CD8-positive, alpha-beta memory T cell (primary cell): ENCODE results near the gene TMEM200A. TPM values are rescaled to one million over a fixed set of nuclear protein-coding genes. Genes with fewer than 3 reads are reported as not detected.
A peak's percentile ranks its signal among the peaks of the same experiment; 100 is the strongest.

Experiments used
- CTCF ChIA-PET: fragments of 350-600 bp; sonication (Branson Sonifier 250); formaldehyde crosslinking; loops from one replicate; lab custom pipeline; 2021; ENCODE audit warnings: antibody characterized with exemption; lab: Charles Lee
- POLR2A ChIA-PET: fragments of 350-600 bp; sonication (Branson Sonifier 250); formaldehyde crosslinking; loops from one replicate; lab custom pipeline; 2021; ENCODE audit warnings: antibody characterized with exemption; lab: Charles Lee
- DNase-seq, 5 donors: peaks; one replicate each; pipeline versions ENCODE4 v3.0.0 to v3.0.0-alpha.2; 2020 to 2022; ENCODE audit warnings: mixed read lengths in 1 of 5
- H3K27ac ChIP-seq: one replicate; pipeline ENCODE4 v1.7.0; 2013; ENCODE audit warnings: low read depth, mild to moderate bottlenecking, low read length, moderate library complexity
- H3K27me3 ChIP-seq: 2 replicates; pipeline ENCODE4 v1.7.0; 2013; ENCODE audit warnings: low read length, mild to moderate bottlenecking; ENCODE audit not compliant: insufficient read depth, poor library complexity, severe bottlenecking
- H3K36me3 ChIP-seq: 2 replicates; pipeline ENCODE4 v1.7.0; 2013; ENCODE audit warnings: mild to moderate bottlenecking, low read length, moderate library complexity; ENCODE audit not compliant: insufficient read depth
- H3K4me1 ChIP-seq: 2 replicates; pipeline ENCODE4 v1.7.0; 2013; ENCODE audit warnings: mild to moderate bottlenecking, low read length, moderate library complexity; ENCODE audit not compliant: insufficient read depth
- H3K4me3 ChIP-seq: 2 replicates; pipeline ENCODE4 v1.7.0; 2013; ENCODE audit warnings: mild to moderate bottlenecking, low read length
- H3K9me3 ChIP-seq: 2 replicates; pipeline ENCODE4 v1.7.0; 2013; ENCODE audit warnings: mild to moderate bottlenecking, low read length
- H3K27ac Mint-ChIP-seq, 8 donors: one replicate each; pipeline ENCODE4 v1.8.0; 2020 to 2021; ENCODE audit warnings: mixed read lengths in 8 of 8, mild to moderate bottlenecking in 6 of 8, inconsistent platforms in 3 of 8, moderate library complexity in 3 of 8
- H3K27me3 Mint-ChIP-seq, 2 donors: one replicate each; pipeline ENCODE4 v1.8.0; 2020 to 2021; ENCODE audit warnings: mixed read lengths in 2 of 2, mild to moderate bottlenecking in 1 of 2, moderate library complexity in 1 of 2
- H3K36me3 Mint-ChIP-seq, 3 donors: one replicate each; pipeline ENCODE4 v1.8.0; 2020 to 2021; ENCODE audit warnings: mixed read lengths in 3 of 3, inconsistent platforms in 1 of 3, mild to moderate bottlenecking in 1 of 3
- H3K4me1 Mint-ChIP-seq, 3 donors: one replicate each; pipeline ENCODE4 v1.8.0; 2020 to 2021; ENCODE audit warnings: mixed read lengths in 3 of 3, inconsistent platforms in 1 of 3, mild to moderate bottlenecking in 1 of 3
- H3K4me3 Mint-ChIP-seq, 7 donors: one replicate each; pipeline ENCODE4 v1.8.0; 2020 to 2021; ENCODE audit warnings: mixed read lengths in 7 of 7, mild to moderate bottlenecking in 6 of 7, moderate library complexity in 4 of 7, inconsistent platforms in 2 of 7
- H3K9me3 Mint-ChIP-seq, 5 donors: one replicate each; pipeline ENCODE4 v1.8.0; 2020 to 2022; ENCODE audit warnings: mixed read lengths in 5 of 5, mild to moderate bottlenecking in 3 of 5, moderate library complexity in 2 of 5, inconsistent platforms in 1 of 5
- polyA plus RNA-seq: library from polyadenylated mRNA; unstranded; fragments of 300-500 nt; fragmentation: Illumina TruSeq; gene quantifications from one replicate; pipeline ENCODE4 v1.2.3, GENCODE V29; 2021
- total RNA-seq, 2 experiments: library from RNA; stranded (reverse); gene quantifications; one replicate each; pipeline ENCODE4 v1.2.3, GENCODE V29; 2021

The TMEM200A gene
- total and polyA plus RNA-seq, 3 experiments from 2014 or later, result 1.4 to 1.7 (median 1.5) TPM

DNA sequence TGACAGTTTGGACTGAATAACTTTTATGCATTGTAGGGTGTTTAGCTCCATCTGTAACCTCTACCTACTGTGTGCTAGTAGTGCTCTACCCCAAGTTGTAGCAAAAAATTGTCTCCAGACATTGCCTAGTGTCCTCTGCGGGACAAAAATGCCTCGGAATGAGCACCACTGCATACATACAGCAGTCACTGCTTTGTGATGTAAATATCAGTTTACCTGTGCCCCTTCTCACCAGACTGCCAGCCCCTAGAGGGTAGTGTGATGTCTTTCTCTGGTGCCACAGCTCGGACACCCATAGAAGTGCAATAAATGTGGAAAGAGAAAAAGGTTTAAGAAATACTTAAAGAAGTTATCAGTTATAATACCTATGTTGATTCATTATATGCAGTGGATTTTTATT, 25.1 kb downstream of the TMEM200A start:
- Mint-ChIP-seq H3K4me1 (peaks cover 2 to 18% (median 18%) of the 10 kb centered on the region in 3 donors), H3K27me3 (peaks cover 0 to 2% of the 10 kb centered on the region in 2 donors), H3K4me3 (no peak overlapping the region), H3K27ac (no peak overlapping the region), H3K36me3 (peaks cover 0 to 6% (median 0%) of the 10 kb centered on the region in 3 donors), H3K9me3 (no peaks in the 10 kb centered on the region)
- ChIA-PET CTCF (interaction anchor here (0.7 to 1.1 kb wide), 3 partner anchors 9 to 457 kb away, joined by 3 read pairs; no protein-coding TSS in a partner anchor), POLR2A (no interaction called here)
- Histone ChIP-seq H3K9me3 (no peaks in the 10 kb centered on the region), H3K4me1 (no peaks in the 10 kb centered on the region), H3K4me3 (no peak overlapping the region), H3K36me3 (no peaks in the 10 kb centered on the region), H3K27ac (no peak overlapping the region), H3K27me3 (no peaks in the 10 kb centered on the region)
- DNase-seq, result no peak

DNA sequence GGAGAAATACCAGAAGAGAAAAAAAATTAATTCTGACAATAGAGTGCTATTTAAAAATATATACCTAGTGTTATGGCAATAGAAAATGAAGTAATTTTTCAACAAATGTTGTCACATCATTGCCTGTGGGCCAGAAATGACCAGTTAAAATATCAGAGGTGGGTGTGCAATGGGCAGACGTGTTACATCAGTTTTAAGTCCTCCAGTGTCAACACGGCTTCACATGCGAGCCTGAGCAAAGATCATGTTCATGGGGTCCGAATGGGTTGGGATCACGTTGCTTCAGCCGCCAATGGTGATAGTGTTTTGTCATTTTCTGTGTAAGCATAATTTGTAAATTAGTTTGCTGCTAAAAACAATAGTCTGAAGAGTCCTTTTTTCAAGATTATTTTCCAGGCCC, 27.5 kb downstream of the TMEM200A start:
- H3K27ac Mint-ChIP-seq, result peak overlapping the region in 1 of 8 donors; percentile 15
- no peaks in the 10 kb centered on the region for H3K27me3 ChIP-seq
- no peaks in the 10 kb centered on the region for H3K36me3 ChIP-seq
- CTCF ChIA-PET, result interaction anchor here (1.4 kb wide), 1 partner anchor 11 kb away, joined by 8 read pairs; no protein-coding TSS in a partner anchor
- no peak overlapping the region for H3K27ac ChIP-seq
- H3K27me3 Mint-ChIP-seq, result no peaks in the 10 kb centered on the region
- H3K4me1 ChIP-seq, result no peaks in the 10 kb centered on the region
- H3K9me3 ChIP-seq, result no peaks in the 10 kb centered on the region
- POLR2A ChIA-PET, result no interaction called here
- H3K4me3 Mint-ChIP-seq, result no peak overlapping the region
- H3K36me3 Mint-ChIP-seq, result peaks cover 1 to 4% (median 1%) of the 10 kb centered on the region in 3 donors
- no peak overlapping the region for H3K4me3 ChIP-seq
- H3K4me1 Mint-ChIP-seq, result peaks cover 10 to 40% (median 35%) of the 10 kb centered on the region in 3 donors
- no peaks in the 10 kb centered on the region for H3K9me3 Mint-ChIP-seq
- no peak for DNase-seq

DNA sequence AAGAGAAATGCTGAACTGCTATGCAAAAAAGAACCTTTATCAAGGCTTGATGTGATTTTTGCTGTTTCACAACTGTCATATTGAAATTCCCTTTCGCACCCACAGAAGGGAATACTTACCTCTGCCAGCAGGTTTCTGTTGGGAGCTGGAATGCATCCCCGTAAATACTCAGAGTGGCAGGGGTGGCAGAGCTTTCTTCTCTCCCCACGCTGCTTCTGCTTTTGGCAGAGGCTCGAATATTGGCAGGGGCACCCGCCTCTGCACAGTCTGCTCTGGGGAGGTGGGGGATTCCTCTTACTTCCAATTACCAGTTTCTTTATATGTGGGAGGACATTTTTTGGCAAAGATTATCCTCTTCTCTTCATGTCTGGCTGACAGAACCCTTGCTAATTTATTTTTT, 28.4 kb downstream of the TMEM200A start:
- Histone ChIP-seq H3K36me3 (no peaks in the 10 kb centered on the region), H3K4me3 (no peak overlapping the region), H3K4me1 (no peaks in the 10 kb centered on the region), H3K27me3 (no peaks in the 10 kb centered on the region), H3K27ac (no peak overlapping the region), H3K9me3 (no peaks in the 10 kb centered on the region)
- H3K4me1 Mint-ChIP-seq, result peaks cover 10 to 45% (median 35%) of the 10 kb centered on the region in 3 donors
- ChIA-PET POLR2A (no interaction called here), CTCF (interaction anchor here (1.5 kb wide), 1 partner anchor 12 kb away, joined by 3 read pairs; no protein-coding TSS in a partner anchor)
- no peak for DNase-seq
- no peaks in the 10 kb centered on the region for H3K9me3 Mint-ChIP-seq
- H3K4me3 Mint-ChIP-seq, result no peak overlapping the region
- H3K27ac Mint-ChIP-seq, result no peak overlapping the region
- H3K27me3 Mint-ChIP-seq, result no peaks in the 10 kb centered on the region
- H3K36me3 Mint-ChIP-seq, result peaks cover 1 to 6% (median 3%) of the 10 kb centered on the region in 3 donors

DNA sequence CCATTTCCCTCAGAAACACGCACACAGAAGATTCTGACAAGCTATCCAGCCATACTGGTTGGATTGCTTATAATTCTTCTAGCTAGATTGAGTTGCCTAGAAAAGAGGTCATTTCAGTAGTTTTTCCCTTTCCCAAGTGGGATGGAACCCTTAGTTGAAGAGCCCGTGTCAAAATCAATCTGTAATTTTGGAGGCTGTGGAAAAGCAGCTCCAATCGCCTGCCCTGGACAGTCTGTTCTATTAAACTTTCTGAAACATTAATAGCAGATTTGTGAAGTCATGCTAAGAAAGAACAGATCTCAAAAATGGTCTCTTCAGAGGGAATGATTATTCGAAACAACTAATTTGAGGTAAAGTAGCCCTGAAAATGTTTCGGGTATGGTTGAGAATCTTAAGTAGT, 29.3 kb downstream of the TMEM200A start:
- H3K27me3 Mint-ChIP-seq, result no peaks in the 10 kb centered on the region
- H3K9me3 Mint-ChIP-seq, result peaks cover 0 to 3% (median 0%) of the 10 kb centered on the region in 5 donors
- no peaks in the 10 kb centered on the region for H3K27me3 ChIP-seq
- no peak for DNase-seq
- ChIA-PET POLR2A (no interaction called here), CTCF (interaction anchor here (0.9 to 1.8 kb wide), 3 partner anchors 13 to 303 kb away, joined by 3 read pairs; no protein-coding TSS in a partner anchor)
- no peak overlapping the region for H3K27ac ChIP-seq
- H3K36me3 ChIP-seq, result no peaks in the 10 kb centered on the region
- H3K4me3 ChIP-seq, result no peak overlapping the region
- no peaks in the 10 kb centered on the region for H3K9me3 ChIP-seq
- peaks cover 1 to 10% (median 6%) of the 10 kb centered on the region in 3 donors for H3K36me3 Mint-ChIP-seq
- no peak overlapping the region for H3K27ac Mint-ChIP-seq
- peaks cover 10 to 45% (median 35%) of the 10 kb centered on the region in 3 donors for H3K4me1 Mint-ChIP-seq
- no peaks in the 10 kb centered on the region for H3K4me1 ChIP-seq
- H3K4me3 Mint-ChIP-seq, result no peak overlapping the region

DNA sequence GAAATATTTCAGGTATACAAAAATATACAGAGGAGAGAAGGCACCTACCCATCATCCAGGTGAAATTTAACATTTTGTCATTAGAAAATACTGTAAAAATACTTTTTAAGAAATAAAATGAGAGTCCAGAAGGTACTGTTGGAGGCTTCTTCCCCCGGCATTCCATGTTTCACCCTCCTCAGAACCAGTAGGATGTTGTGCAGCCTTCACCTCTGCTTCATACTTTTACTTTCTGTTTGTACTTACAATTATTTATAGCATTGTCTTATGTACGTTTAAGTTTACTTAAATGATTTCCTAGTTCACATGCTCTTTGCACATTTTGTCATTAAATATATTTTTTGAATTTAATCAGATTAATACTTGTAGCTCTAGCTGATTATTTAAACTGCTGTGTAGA, 30.9 kb downstream of the TMEM200A start:
- H3K27me3 Mint-ChIP-seq, result peaks cover 0 to 2% of the 10 kb centered on the region in 2 donors
- no peak for DNase-seq
- H3K4me3 Mint-ChIP-seq, result peak overlapping the region; percentile 46 to 90 (median 85)
- Histone ChIP-seq H3K4me1 (no peaks in the 10 kb centered on the region), H3K4me3 (peak overlapping the region; percentile 43), H3K27ac (no peak overlapping the region), H3K36me3 (no peaks in the 10 kb centered on the region), H3K9me3 (no peaks in the 10 kb centered on the region), H3K27me3 (no peaks in the 10 kb centered on the region)
- H3K4me1 Mint-ChIP-seq, result peaks cover 16 to 50% (median 45%) of the 10 kb centered on the region in 3 donors
- H3K36me3 Mint-ChIP-seq, result peaks cover 1 to 14% (median 8%) of the 10 kb centered on the region in 3 donors
- peak overlapping the region in 7 of 8 donors; percentile 48 to 87 (median 82) for H3K27ac Mint-ChIP-seq
- ChIA-PET CTCF (no interaction called here), POLR2A (no interaction called here)
- peaks cover 0 to 3% (median 0%) of the 10 kb centered on the region in 5 donors for H3K9me3 Mint-ChIP-seq

DNA sequence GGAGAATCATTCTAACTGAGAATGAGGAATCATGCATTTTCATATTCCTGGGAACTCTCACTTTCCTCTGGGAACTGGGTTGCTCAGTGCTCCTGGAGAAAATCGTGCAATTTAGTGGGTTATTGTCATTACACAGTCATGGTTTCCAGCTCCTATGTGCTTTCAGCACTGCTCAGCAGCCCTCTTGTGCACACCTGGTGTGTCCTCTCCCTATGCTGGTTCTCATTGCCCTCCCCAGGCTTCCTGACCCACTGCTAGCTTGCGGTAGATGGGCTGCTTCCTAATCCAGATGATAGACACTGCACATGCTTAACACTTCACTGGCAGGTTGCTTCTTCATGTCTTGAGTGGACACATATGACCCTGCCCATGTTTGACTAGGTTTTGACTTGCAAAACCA, 39.7 kb downstream of the TMEM200A start:
- no peaks in the 10 kb centered on the region for H3K27me3 ChIP-seq
- DNase-seq, result no peak
- Mint-ChIP-seq H3K4me1 (peaks cover 8 to 45% (median 40%) of the 10 kb centered on the region in 3 donors), H3K27me3 (peaks cover 0 to 5% of the 10 kb centered on the region in 2 donors), H3K27ac (no peak overlapping the region), H3K4me3 (no peak overlapping the region), H3K9me3 (no peaks in the 10 kb centered on the region), H3K36me3 (peaks cover 0 to 5% (median 4%) of the 10 kb centered on the region in 3 donors)
- POLR2A ChIA-PET, result no interaction called here
- H3K9me3 ChIP-seq, result no peaks in the 10 kb centered on the region
- H3K4me3 ChIP-seq, result no peak overlapping the region
- CTCF ChIA-PET, result interaction anchor here (0.9 kb wide), 1 partner anchor 215 kb away, joined by 3 read pairs; no protein-coding TSS in a partner anchor
- H3K36me3 ChIP-seq, result no peaks in the 10 kb centered on the region
- no peaks in the 10 kb centered on the region for H3K4me1 ChIP-seq
- no peak overlapping the region for H3K27ac ChIP-seq

DNA sequence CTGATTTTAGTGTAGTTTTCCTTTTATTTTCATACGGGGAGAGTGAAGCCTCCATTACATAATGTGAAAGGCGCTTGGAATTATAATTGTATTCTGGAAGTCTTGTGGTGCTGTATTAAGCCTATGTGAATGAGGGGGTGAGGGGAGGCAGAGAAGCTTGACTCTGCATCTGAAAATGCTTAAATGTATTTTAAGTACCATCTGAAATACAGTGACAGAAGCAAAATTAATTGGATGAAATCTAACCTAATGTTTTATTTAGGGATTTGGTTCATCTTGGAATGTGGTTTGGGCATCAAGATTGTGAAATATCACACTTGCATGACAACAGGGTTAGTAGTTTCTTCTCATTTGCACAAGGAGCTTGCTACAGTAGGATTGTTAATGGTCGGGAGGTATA, 41.2 kb downstream of the TMEM200A start:
- CTCF ChIA-PET, result no interaction called here
- Mint-ChIP-seq H3K4me3 (no peak overlapping the region), H3K4me1 (peaks cover 2 to 32% (median 25%) of the 10 kb centered on the region in 3 donors), H3K9me3 (no peaks in the 10 kb centered on the region), H3K27ac (no peak overlapping the region), H3K36me3 (peaks cover 0 to 4% (median 4%) of the 10 kb centered on the region in 3 donors), H3K27me3 (peaks cover 0 to 3% of the 10 kb centered on the region in 2 donors)
- no peak overlapping the region for H3K4me3 ChIP-seq
- no peaks in the 10 kb centered on the region for H3K4me1 ChIP-seq
- no peak for DNase-seq
- no peaks in the 10 kb centered on the region for H3K9me3 ChIP-seq
- H3K27me3 ChIP-seq, result no peaks in the 10 kb centered on the region
- H3K36me3 ChIP-seq, result no peaks in the 10 kb centered on the region
- H3K27ac ChIP-seq, result no peak overlapping the region
- POLR2A ChIA-PET, result no interaction called here

DNA sequence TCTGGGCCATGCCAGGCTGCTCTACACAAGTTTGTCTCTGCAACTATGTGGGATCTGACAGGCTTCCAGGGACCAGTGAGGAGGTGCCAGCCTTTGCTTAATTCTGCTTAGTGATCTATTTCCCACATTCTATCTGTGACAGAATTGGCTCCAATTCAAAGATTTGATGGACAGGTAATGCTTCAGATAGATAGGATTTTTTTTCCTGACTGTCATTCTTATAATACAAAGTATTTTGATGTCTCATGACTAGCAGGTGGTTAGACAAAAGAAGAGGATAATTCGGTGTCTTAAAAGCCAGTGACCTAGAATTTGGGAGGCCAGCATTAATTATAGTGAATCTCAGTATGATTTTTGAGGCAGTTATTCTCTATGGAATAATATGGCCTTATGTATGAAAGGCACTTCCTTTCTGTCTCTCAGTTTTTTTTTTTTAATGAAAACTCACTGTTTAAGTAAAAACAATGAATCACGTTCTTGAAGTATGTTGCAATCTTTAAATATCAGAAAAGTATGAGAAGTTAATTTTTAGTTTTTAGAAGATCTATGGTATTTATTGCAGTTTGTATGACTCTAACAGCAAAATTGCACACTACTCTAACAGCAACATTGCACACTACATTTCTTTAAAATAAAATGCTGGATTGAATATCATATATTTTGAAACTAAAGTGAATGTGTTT, 43.7 kb downstream of the TMEM200A start:
- no peaks in the 10 kb centered on the region for H3K4me1 ChIP-seq
- DNase-seq, result no peak

More for the DNA sequence above, 43.7 kb downstream of the TMEM200A start:
- H3K27ac Mint-ChIP-seq, result no peak overlapping the region
- Histone ChIP-seq H3K36me3 (no peaks in the 10 kb centered on the region), H3K27me3 (no peaks in the 10 kb centered on the region), H3K9me3 (no peaks in the 10 kb centered on the region), H3K4me3 (no peak overlapping the region), H3K27ac (no peak overlapping the region)
- CTCF ChIA-PET, result no interaction called here
- peaks cover 0 to 12% (median 2%) of the 10 kb centered on the region in 3 donors for H3K36me3 Mint-ChIP-seq
- peaks cover 0 to 3% of the 10 kb centered on the region in 2 donors for H3K27me3 Mint-ChIP-seq
- peaks cover 0 to 21% (median 10%) of the 10 kb centered on the region in 3 donors for H3K4me1 Mint-ChIP-seq
- peaks cover 0 to 4% (median 0%) of the 10 kb centered on the region in 5 donors for H3K9me3 Mint-ChIP-seq
- H3K4me3 Mint-ChIP-seq, result no peak overlapping the region
- POLR2A ChIA-PET, result no interaction called here
